SK-N-MC (cell line): Measurements from ENCODE around the gene DYRK4.

Experiments
- DNase-seq: peaks from one replicate; pipeline ENCODE4 v3.0.0-alpha.2; 2011; ENCODE audit warnings: low read depth, low spot score
- H3K27ac ChIP-seq: fragments of 200-600 bp; sonication (generic); 2 replicates; pipeline ENCODE4 v1.5.1; 2016; ENCODE audit warnings: mixed run types
- H3K36me3 ChIP-seq: fragments of 200-600 bp; sonication (generic); 2 replicates; pipeline ENCODE4 v1.6.1; 2017; ENCODE audit warnings: antibody characterized with exemption, low read length, mixed read lengths; ENCODE audit not compliant: insufficient read depth
- H3K4me3 ChIP-seq: fragments of 200-600 bp; sonication (generic); 2 replicates; pipeline ENCODE4 v1.5.1; 2016
- H3K9ac ChIP-seq: fragments of 200-600 bp; sonication (generic); 2 replicates; pipeline ENCODE4 v1.8.0; 2017; ENCODE audit warnings: mixed run types, mixed read lengths; ENCODE audit not compliant: insufficient read length
- H3K9me3 ChIP-seq: fragments of 200-600 bp; sonication (generic); 2 replicates; pipeline ENCODE4 v1.6.1; 2017; ENCODE audit warnings: low read depth, mild to moderate bottlenecking, antibody characterized with exemption, low read length, moderate library complexity, mixed read lengths
- EZH2 ChIP-seq: fragments of 200-600 bp; sonication (generic); IDR thresholded peaks from one replicate; pipeline ENCODE4 v1.6.1; 2017; ENCODE audit warnings: antibody characterized with exemption
- FOXP2 ChIP-seq: optimal IDR thresholded peaks from 2 replicates; pipeline ENCODE3; 2011; ENCODE audit warnings: mild to moderate bottlenecking, moderate library complexity; ENCODE audit not compliant: insufficient read depth; ENCODE audit errors: extremely low read length, control extremely low read depth
- POLR2AphosphoS5 ChIP-seq: IDR thresholded peaks from 2 replicates; pipeline ENCODE4 v1.6.1; 2012; ENCODE audit warnings: mild to moderate bottlenecking, low read depth, low read length, borderline replicate concordance

DYRK4 gene

GRCh38 chr12:4538207-4539160, 23.5 kb upstream of the DYRK4 start, which contains the start of gene RAD51AP1:
Gene RAD51AP1 (plus strand): TSS chr12:4538890. CDS start chr12:4538940, 50 bp downstream.
- DNase-seq, result peak; percentile 95
- Histone ChIP-seq H3K9me3 (no peaks in the 10 kb centered on the region), H3K4me3 (peak within 1 kb of the TSS; percentile 98), H3K9ac (peak within 1 kb of the TSS; percentile 99), H3K27ac (peak within 1 kb of the TSS; percentile 96), H3K36me3 (peaks cover 32% of the 10 kb centered on the region)
- TF ChIP-seq POLR2AphosphoS5 (peak; percentile 67), EZH2 (no peak)

- TF ChIP-seq EZH2 (no peak), FOXP2 (no peak), POLR2AphosphoS5 (no peak)
- no peak overlapping the region for H3K27ac ChIP-seq
- H3K9ac ChIP-seq, result peak overlapping the region; percentile 99
- no peaks in the 10 kb centered on the region for H3K9me3 ChIP-seq
- peak overlapping the region; percentile 98 for H3K4me3 ChIP-seq
- H3K36me3 ChIP-seq, result peaks cover 33% of the 10 kb centered on the region
- DNase-seq, result no peak
Observed at GRCh38 chr12:4539167-4539870, 22.7 kb upstream of the DYRK4 start.

GRCh38 chr12:4540170-4540569, 21.8 kb upstream of the DYRK4 start:
- H3K36me3 ChIP-seq, result peaks cover 38% of the 10 kb centered on the region
- no peaks in the 10 kb centered on the region for H3K9me3 ChIP-seq
- H3K4me3 ChIP-seq, result peak overlapping the region; percentile 98
- H3K9ac ChIP-seq, result peak overlapping the region; percentile 99
- DNase-seq, result no peak
- TF ChIP-seq POLR2AphosphoS5 (no peak), FOXP2 (no peak), EZH2 (no peak)
- no peak overlapping the region for H3K27ac ChIP-seq

- no peak for DNase-seq
- TF ChIP-seq POLR2AphosphoS5 (no peak), FOXP2 (no peak), EZH2 (no peak)
- Histone ChIP-seq H3K4me3 (0 out of 2 replicates have a peak overlapping the region, but pooled peaks have one; percentile 98), H3K9ac (peak overlapping the region; percentile 99), H3K36me3 (peaks cover 40% of the 10 kb centered on the region), H3K9me3 (no peaks in the 10 kb centered on the region), H3K27ac (no peak overlapping the region)
Observed at GRCh38 chr12:4540638-4541037, 21.4 kb upstream of the DYRK4 start.

GRCh38 chr12:4545195-4545594, 16.8 kb upstream of the DYRK4 start:
- H3K9ac ChIP-seq, result no peak overlapping the region
- no peak overlapping the region for H3K4me3 ChIP-seq
- no peaks in the 10 kb centered on the region for H3K9me3 ChIP-seq
- TF ChIP-seq EZH2, result no peak
- no peak for TF ChIP-seq FOXP2
- no peak for TF ChIP-seq POLR2AphosphoS5
- DNase-seq, result no peak
- peaks cover 80% of the 10 kb centered on the region for H3K36me3 ChIP-seq
- no peak overlapping the region for H3K27ac ChIP-seq

GRCh38 chr12:4552191-4552590, 9.8 kb upstream of the DYRK4 start:
- H3K36me3 ChIP-seq, result peaks cover 71% of the 10 kb centered on the region

GRCh38 chr12:4553943-4554342, 8.1 kb upstream of the DYRK4 start:
- no peaks in the 10 kb centered on the region for H3K9me3 ChIP-seq
- no peak overlapping the region for H3K4me3 ChIP-seq
- no peak overlapping the region for H3K27ac ChIP-seq
- no peak for DNase-seq
- no peak for TF ChIP-seq EZH2
- no peak overlapping the region for H3K9ac ChIP-seq
- H3K36me3 ChIP-seq, result peaks cover 63% of the 10 kb centered on the region

More at GRCh38 chr12:4552191-4552590, 9.8 kb upstream of the DYRK4 start:
- H3K4me3 ChIP-seq, result no peak overlapping the region
- no peak for DNase-seq
- H3K27ac ChIP-seq, result no peak overlapping the region
- H3K9ac ChIP-seq, result no peak overlapping the region
- TF ChIP-seq POLR2AphosphoS5 (no peak), EZH2 (no peak), FOXP2 (no peak)
- no peaks in the 10 kb centered on the region for H3K9me3 ChIP-seq

- H3K36me3 ChIP-seq, result peaks cover 58% of the 10 kb centered on the region
- DNase-seq, result no peak
- H3K9ac ChIP-seq, result no peak overlapping the region
- no peak overlapping the region for H3K4me3 ChIP-seq
- no peak overlapping the region for H3K27ac ChIP-seq
- no peaks in the 10 kb centered on the region for H3K9me3 ChIP-seq
- TF ChIP-seq POLR2AphosphoS5 (no peak), FOXP2 (no peak), EZH2 (no peak)
Observed at GRCh38 chr12:4555804-4556203, 6.2 kb upstream of the DYRK4 start.
